Astrocyte (in vitro differentiated cells and primary cell): Measurements from ENCODE around the gene HOXA1.

Source experiments
- EZH2 ChIP-seq: IDR thresholded peaks from 2 replicates; pipeline ENCODE4 v1.6.1; 2012; ENCODE audit warnings: mild to moderate bottlenecking, low read length, inconsistent platforms; ENCODE audit not compliant: insufficient read depth
- TF ChIP-seq, protein P1 (sequence below): IDR thresholded peaks from 2 replicates; pipeline ENCODE4 v1.5.1; 2011; ENCODE audit warnings: low read depth, mild to moderate bottlenecking, inconsistent platforms, low read length, moderate library complexity; ENCODE audit not compliant: insufficient read depth

- peak; percentile 49 for TF ChIP-seq EZH2
- TF ChIP-seq, protein P1, sequence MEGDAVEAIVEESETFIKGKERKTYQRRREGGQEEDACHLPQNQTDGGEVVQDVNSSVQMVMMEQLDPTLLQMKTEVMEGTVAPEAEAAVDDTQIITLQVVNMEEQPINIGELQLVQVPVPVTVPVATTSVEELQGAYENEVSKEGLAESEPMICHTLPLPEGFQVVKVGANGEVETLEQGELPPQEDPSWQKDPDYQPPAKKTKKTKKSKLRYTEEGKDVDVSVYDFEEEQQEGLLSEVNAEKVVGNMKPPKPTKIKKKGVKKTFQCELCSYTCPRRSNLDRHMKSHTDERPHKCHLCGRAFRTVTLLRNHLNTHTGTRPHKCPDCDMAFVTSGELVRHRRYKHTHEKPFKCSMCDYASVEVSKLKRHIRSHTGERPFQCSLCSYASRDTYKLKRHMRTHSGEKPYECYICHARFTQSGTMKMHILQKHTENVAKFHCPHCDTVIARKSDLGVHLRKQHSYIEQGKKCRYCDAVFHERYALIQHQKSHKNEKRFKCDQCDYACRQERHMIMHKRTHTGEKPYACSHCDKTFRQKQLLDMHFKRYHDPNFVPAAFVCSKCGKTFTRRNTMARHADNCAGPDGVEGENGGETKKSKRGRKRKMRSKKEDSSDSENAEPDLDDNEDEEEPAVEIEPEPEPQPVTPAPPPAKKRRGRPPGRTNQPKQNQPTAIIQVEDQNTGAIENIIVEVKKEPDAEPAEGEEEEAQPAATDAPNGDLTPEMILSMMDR = no peak
Measured at GRCh38 chr7:27116031-27116961, 20.5 kb upstream of the HOXA1 start.
